Measurements from ENCODE around the gene CAMSAP3. TPM values are rescaled to one million over a fixed set of nuclear protein-coding genes. Genes with fewer than 3 reads are reported as not detected.

The CAMSAP3 gene
- total RNA-seq, 1 experiment from 2014 or later: 0.48 TPM

DNA sequence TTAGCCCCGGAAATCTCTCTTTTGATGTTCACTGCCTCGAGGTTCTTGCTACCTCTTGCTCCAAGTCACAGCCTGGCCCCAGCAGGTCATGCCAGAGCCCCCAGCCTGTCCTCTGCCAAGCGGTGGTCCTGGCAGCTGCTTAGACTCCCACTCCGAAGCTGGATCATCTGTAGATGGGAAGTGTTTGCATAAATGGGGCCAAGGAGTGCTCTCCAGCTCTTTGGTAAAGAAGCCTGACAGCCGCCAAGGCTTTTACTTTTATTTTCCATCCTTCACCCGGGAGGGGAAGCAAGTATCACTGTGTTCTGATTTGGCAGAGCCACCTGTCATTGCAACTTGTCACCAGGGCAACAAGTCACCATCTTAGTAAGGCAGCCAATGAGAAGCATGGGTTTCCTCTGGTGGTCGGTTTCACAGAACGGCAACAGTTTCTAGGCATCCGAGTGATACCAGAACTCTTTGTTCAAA lies 62.6 kb downstream of the CAMSAP3 start:
- in situ Hi-C loops (cut with HindIII; ENCODE audit: low pct_unique_long_range_greater_than_20kb, low sequenced_read_pairs): no loop called here
- no peak for DNase-seq (ENCODE audit: low read depth, low spot score)

DNA sequence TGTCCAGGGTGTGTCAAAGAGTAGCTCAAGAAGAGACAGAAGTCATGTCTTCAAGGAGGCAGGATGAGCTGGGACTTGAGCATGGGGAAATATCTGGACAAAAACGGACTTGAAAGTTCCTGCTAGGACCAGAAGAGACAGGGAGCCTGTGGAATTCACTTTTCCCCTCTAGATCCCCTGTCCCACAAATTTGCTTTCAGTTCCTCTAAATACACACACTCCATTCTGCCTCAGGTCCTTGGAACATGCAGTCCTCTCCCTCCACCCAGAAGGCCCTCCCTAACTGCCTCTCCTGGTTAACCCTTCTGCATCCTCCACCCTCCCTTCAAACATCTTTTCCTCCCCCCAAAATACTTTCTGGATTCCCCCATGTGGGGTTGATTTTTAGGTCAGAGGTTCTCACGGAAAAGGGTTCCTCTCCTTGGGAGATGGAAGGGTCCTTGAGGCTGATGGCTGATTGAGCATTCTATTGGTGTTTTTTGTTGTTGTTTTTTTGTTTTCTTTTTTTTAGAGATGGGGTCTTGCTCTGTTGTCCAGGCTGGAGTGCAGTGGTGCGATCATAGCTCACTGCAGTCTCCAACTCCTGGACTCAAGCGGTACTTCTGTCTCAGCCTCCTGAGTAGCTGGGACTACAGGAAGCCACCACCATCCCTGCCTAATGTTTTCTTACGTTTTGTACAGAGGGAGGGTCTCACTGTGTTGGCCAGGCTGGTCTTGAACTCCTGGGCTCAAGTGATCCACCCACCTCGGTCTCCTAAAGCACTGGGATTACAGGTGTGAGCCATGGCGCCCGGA lies 66.3 kb downstream of the CAMSAP3 start:
- DNase-seq (ENCODE audit: low read depth, low spot score): no peak
- in situ Hi-C loops (cut with HindIII; ENCODE audit: low pct_unique_long_range_greater_than_20kb, low sequenced_read_pairs): no loop called here

DNA sequence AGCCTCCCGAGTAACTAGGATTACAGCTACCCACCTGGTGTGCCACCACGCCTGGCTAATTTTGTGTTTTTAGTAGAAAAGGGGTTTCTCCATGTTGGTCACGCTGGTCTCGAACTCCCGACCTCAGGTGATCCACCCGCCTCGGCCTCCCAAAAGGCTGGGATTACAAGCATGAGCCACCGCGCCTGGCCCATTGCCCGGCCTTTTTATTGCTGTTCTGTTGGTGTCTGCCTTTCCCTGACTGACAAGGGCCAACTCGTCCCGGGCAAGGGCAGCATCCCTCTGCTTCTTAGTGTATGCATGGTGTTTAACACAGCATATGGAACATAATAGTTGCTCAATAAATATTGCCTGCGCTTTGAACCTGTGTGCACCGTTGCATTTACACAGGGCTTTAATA lies 67.0 kb downstream of the CAMSAP3 start:
- DNase-seq (ENCODE audit: low read depth, low spot score): no peak
- in situ Hi-C loops (cut with HindIII; ENCODE audit: low pct_unique_long_range_greater_than_20kb, low sequenced_read_pairs): no loop called here

GRCh38 chr19:7663706-7664105 lies 68.0 kb downstream of the CAMSAP3 start:
- in situ Hi-C loops (cut with HindIII; ENCODE audit: low pct_unique_long_range_greater_than_20kb, low sequenced_read_pairs): no loop called here
- no peak for DNase-seq (ENCODE audit: low read depth, low spot score)

- peak; percentile 30 for DNase-seq (ENCODE audit: low read depth, low spot score)
- in situ Hi-C loops (cut with HindIII; ENCODE audit: low pct_unique_long_range_greater_than_20kb, low sequenced_read_pairs): no loop called here
Observed at GRCh38 chr19:7665076-7665475, 69.4 kb downstream of the CAMSAP3 start.

Small RNA genes lying within 50 kb of the gene (small RNA-seq; reads per million reads assigned to genes)
- 0 reads per million in 2 experiments for gene MIR6792

Other genes starting within 250 kb of the CAMSAP3 start
- 19.9 and 20.1 TPM in 2 replicates for gene ARHGEF18, start 246.9 kb upstream of the CAMSAP3 start, total RNA-seq (2014; rRNA removed; shearing (Covaris generic))
- 1.1 and 1.2 TPM in 2 replicates for gene PEX11G, start 106.8 kb upstream of the CAMSAP3 start, total RNA-seq (2014; rRNA removed; shearing (Covaris generic))
- 17.7 and 18.7 TPM in 2 replicates for gene ZNF358, start 79.8 kb upstream of the CAMSAP3 start, total RNA-seq (2014; rRNA removed; shearing (Covaris generic))
- 9.5 and 10.0 TPM in 2 replicates for gene MCOLN1, start 73.2 kb upstream of the CAMSAP3 start, total RNA-seq (2014; rRNA removed; shearing (Covaris generic))
- gene PNPLA6, start 60.1 kb upstream of the CAMSAP3 start, total RNA-seq (2014; rRNA removed; shearing (Covaris generic)): 35.9 and 40.0 TPM in 2 replicates
- 21.5 and 25.1 TPM in 2 replicates for gene XAB2, start 33.7 kb downstream of the CAMSAP3 start, total RNA-seq (2014; rRNA removed; shearing (Covaris generic))
- 29.4 and 31.8 TPM in 2 replicates for gene PET100, start 33.9 kb downstream of the CAMSAP3 start, total RNA-seq (2014; rRNA removed; shearing (Covaris generic))
- gene PCP2, start 37.9 kb downstream of the CAMSAP3 start, total RNA-seq (2014; rRNA removed; shearing (Covaris generic)): not detected in 2 replicates
- 1.0 and 1.3 TPM in 2 replicates for gene STXBP2, start 41.2 kb downstream of the CAMSAP3 start, total RNA-seq (2014; rRNA removed; shearing (Covaris generic))
- not detected in 2 replicates for gene RETN, start 73.2 kb downstream of the CAMSAP3 start, total RNA-seq (2014; rRNA removed; shearing (Covaris generic))
- not detected in 2 replicates for gene MCEMP1, start 81.2 kb downstream of the CAMSAP3 start, total RNA-seq (2014; rRNA removed; shearing (Covaris generic))
- gene TRAPPC5, start 85.0 kb downstream of the CAMSAP3 start, total RNA-seq (2014; rRNA removed; shearing (Covaris generic)): 37.5 and 54.0 TPM in 2 replicates
- gene FCER2, start 106.3 kb downstream of the CAMSAP3 start, total RNA-seq (2014; rRNA removed; shearing (Covaris generic)): not detected in 2 replicates
- gene CLEC4G, start 136.2 kb downstream of the CAMSAP3 start, total RNA-seq (2014; rRNA removed; shearing (Covaris generic)): not detected in 2 replicates
- not detected in 2 replicates for gene CD209, start 151.7 kb downstream of the CAMSAP3 start, total RNA-seq (2014; rRNA removed; shearing (Covaris generic))
- gene CLEC4M, start 167.4 kb downstream of the CAMSAP3 start, total RNA-seq (2014; rRNA removed; shearing (Covaris generic)): not detected in 2 replicates
- 4.8 and 7.2 TPM in 2 replicates for gene EVI5L, start 234.4 kb downstream of the CAMSAP3 start, total RNA-seq (2014; rRNA removed; shearing (Covaris generic))